OCI-LY7 (cell line): ENCODE measurements around the gene ZBTB21.

ENCODE experiments used
- CTCF ChIP-seq: fragments of 200-600 bp; sonication (generic); conservative IDR thresholded peaks from 2 replicates; pipeline ENCODE4 v1.5.1; 2014; ENCODE audit warnings: mild to moderate bottlenecking, antibody characterized with exemption, low read length, moderate library complexity, mixed read lengths
- EZH2phosphoT487 ChIP-seq: fragments of 200-600 bp; sonication (generic); IDR thresholded peaks from 2 replicates; pipeline ENCODE4 v1.6.1; 2018; ENCODE audit warnings: low read depth, borderline replicate concordance, mild to moderate bottlenecking, mixed run types, antibody characterized with exemption, low read length, moderate library complexity, mixed read lengths

- TF ChIP-seq CTCF (0 out of 2 replicates have a peak, but pooled peaks have one; percentile 18), EZH2phosphoT487 (no peak)
Measured at GRCh38 chr21:42049578-42050430, 39.6 kb upstream of the ZBTB21 start.
